Measurements from ENCODE around the gene PLXNB2.
A peak's percentile ranks its signal among the peaks of the same experiment; 100 is the strongest.

Gene PLXNB2

GRCh38 chr22:50269970-50270665 is 37.3 kb downstream of the PLXNB2 start, which contains the start of gene MAPK11:
Gene MAPK11 (minus strand): TSS chr22:50270380. CDS start chr22:50270292, 88 bp downstream.
- no peak within 1 kb of the TSS for H3K27ac ChIP-seq (ENCODE audit: low read depth, low read length, severe bottlenecking)
- H3K36me3 ChIP-seq (ENCODE audit: control insufficient read depth, insufficient read depth, low read length), result peaks cover 7% of the 10 kb centered on the region
- H3K4me1 ChIP-seq (ENCODE audit: control insufficient read depth, insufficient read depth, low read length, poor library complexity, severe bottlenecking), result peaks cover 18% of the 10 kb centered on the region
- peaks cover 6% of the 10 kb centered on the region for H3K9me3 ChIP-seq (ENCODE audit: control insufficient read depth, low read length)
- H3K4me3 ChIP-seq (ENCODE audit: extremely low read depth, insufficient read depth, low read length, poor library complexity, severe bottlenecking), result peak within 1 kb of the TSS; percentile 37
- WGBS, 2 experiments (ENCODE audit: insufficient coverage in 2 of 2), result 2% methylated on average over 36 to 41 of the region's 92 CpGs

GRCh38 chr22:50269573-50269969 is 37.9 kb downstream of the PLXNB2 start:
- WGBS, 2 experiments (ENCODE audit: insufficient coverage in 2 of 2), result 19 to 23% methylated on average over 13 to 14 of the region's 18 CpGs
- Histone ChIP-seq H3K36me3 (ENCODE audit: control insufficient read depth, insufficient read depth, low read length) (peaks cover 5% of the 10 kb centered on the region), H3K9me3 (ENCODE audit: control insufficient read depth, low read length) (peaks cover 6% of the 10 kb centered on the region), H3K4me3 (ENCODE audit: extremely low read depth, insufficient read depth, low read length, poor library complexity, severe bottlenecking) (peak overlapping the region; percentile 31), H3K27ac (ENCODE audit: low read depth, low read length, severe bottlenecking) (no peak overlapping the region), H3K4me1 (ENCODE audit: control insufficient read depth, insufficient read depth, low read length, poor library complexity, severe bottlenecking) (peaks cover 18% of the 10 kb centered on the region)

- Histone ChIP-seq H3K4me1 (ENCODE audit: control insufficient read depth, insufficient read depth, low read length, poor library complexity, severe bottlenecking) (peaks cover 18% of the 10 kb centered on the region), H3K27ac (ENCODE audit: low read depth, low read length, severe bottlenecking) (no peak overlapping the region), H3K36me3 (ENCODE audit: control insufficient read depth, insufficient read depth, low read length) (no peaks in the 10 kb centered on the region), H3K4me3 (ENCODE audit: extremely low read depth, insufficient read depth, low read length, poor library complexity, severe bottlenecking) (no peak overlapping the region), H3K9me3 (ENCODE audit: control insufficient read depth, low read length) (peaks cover 6% of the 10 kb centered on the region)
- WGBS, 2 experiments (ENCODE audit: insufficient coverage in 2 of 2), result 78 to 93% methylated on average over 8 to 9 of the region's 9 CpGs
These were observed 38.8 kb downstream of the PLXNB2 start for GRCh38 chr22:50268655-50269113.

GRCh38 chr22:50267591-50268390 is 39.7 kb downstream of the PLXNB2 start:
- H3K36me3 ChIP-seq (ENCODE audit: control insufficient read depth, insufficient read depth, low read length), result no peaks in the 10 kb centered on the region
- 54 to 56% methylated on average over 30 to 57 of the region's 75 CpGs for WGBS, 2 experiments (ENCODE audit: insufficient coverage in 2 of 2)
- no peak overlapping the region for H3K4me3 ChIP-seq (ENCODE audit: extremely low read depth, insufficient read depth, low read length, poor library complexity, severe bottlenecking)
- peaks cover 6% of the 10 kb centered on the region for H3K9me3 ChIP-seq (ENCODE audit: control insufficient read depth, low read length)
- H3K27ac ChIP-seq (ENCODE audit: low read depth, low read length, severe bottlenecking), result no peak overlapping the region
- H3K4me1 ChIP-seq (ENCODE audit: control insufficient read depth, insufficient read depth, low read length, poor library complexity, severe bottlenecking), result peaks cover 20% of the 10 kb centered on the region

GRCh38 chr22:50266994-50267393 is 40.5 kb downstream of the PLXNB2 start:
- Histone ChIP-seq H3K4me3 (ENCODE audit: extremely low read depth, insufficient read depth, low read length, poor library complexity, severe bottlenecking) (no peak overlapping the region), H3K36me3 (ENCODE audit: control insufficient read depth, insufficient read depth, low read length) (no peaks in the 10 kb centered on the region), H3K4me1 (ENCODE audit: control insufficient read depth, insufficient read depth, low read length, poor library complexity, severe bottlenecking) (peaks cover 16% of the 10 kb centered on the region), H3K27ac (ENCODE audit: low read depth, low read length, severe bottlenecking) (no peak overlapping the region), H3K9me3 (ENCODE audit: control insufficient read depth, low read length) (peaks cover 6% of the 10 kb centered on the region)
- WGBS, 2 experiments (ENCODE audit: insufficient coverage in 2 of 2), result 84 to 91% methylated on average over 29 to 37 of the region's 37 CpGs

GRCh38 chr22:50264946-50265669 is 42.3 kb downstream of the PLXNB2 start:
- peaks cover 6% of the 10 kb centered on the region for H3K9me3 ChIP-seq (ENCODE audit: control insufficient read depth, low read length)
- no peak overlapping the region for H3K4me3 ChIP-seq (ENCODE audit: extremely low read depth, insufficient read depth, low read length, poor library complexity, severe bottlenecking)
- H3K36me3 ChIP-seq (ENCODE audit: control insufficient read depth, insufficient read depth, low read length), result no peaks in the 10 kb centered on the region
- H3K27ac ChIP-seq (ENCODE audit: low read depth, low read length, severe bottlenecking), result no peak overlapping the region
- 86 to 91% methylated on average over 12 to 13 of the region's 15 CpGs for WGBS, 2 experiments (ENCODE audit: insufficient coverage in 2 of 2)
- peaks cover 9% of the 10 kb centered on the region for H3K4me1 ChIP-seq (ENCODE audit: control insufficient read depth, insufficient read depth, low read length, poor library complexity, severe bottlenecking)

GRCh38 chr22:50264104-50264745 is 43.2 kb downstream of the PLXNB2 start:
- peaks cover 6% of the 10 kb centered on the region for H3K9me3 ChIP-seq (ENCODE audit: control insufficient read depth, low read length)
- H3K4me3 ChIP-seq (ENCODE audit: extremely low read depth, insufficient read depth, low read length, poor library complexity, severe bottlenecking), result no peak overlapping the region
- WGBS, 2 experiments (ENCODE audit: insufficient coverage in 2 of 2), result 84 to 95% methylated on average over 11 to 14 of the region's 15 CpGs
- no peaks in the 10 kb centered on the region for H3K36me3 ChIP-seq (ENCODE audit: control insufficient read depth, insufficient read depth, low read length)
- peaks cover 5% of the 10 kb centered on the region for H3K4me1 ChIP-seq (ENCODE audit: control insufficient read depth, insufficient read depth, low read length, poor library complexity, severe bottlenecking)
- no peak overlapping the region for H3K27ac ChIP-seq (ENCODE audit: low read depth, low read length, severe bottlenecking)

- 84 to 92% methylated on average over 5 to 6 of the region's 9 CpGs for WGBS, 2 experiments (ENCODE audit: insufficient coverage in 2 of 2)
- H3K36me3 ChIP-seq (ENCODE audit: control insufficient read depth, insufficient read depth, low read length), result peaks cover under 1% of the 10 kb centered on the region
- H3K9me3 ChIP-seq (ENCODE audit: control insufficient read depth, low read length), result peaks cover 6% of the 10 kb centered on the region
- no peak overlapping the region for H3K4me3 ChIP-seq (ENCODE audit: extremely low read depth, insufficient read depth, low read length, poor library complexity, severe bottlenecking)
- H3K27ac ChIP-seq (ENCODE audit: low read depth, low read length, severe bottlenecking), result no peak overlapping the region
- peaks cover 5% of the 10 kb centered on the region for H3K4me1 ChIP-seq (ENCODE audit: control insufficient read depth, insufficient read depth, low read length, poor library complexity, severe bottlenecking)
These were observed 44.4 kb downstream of the PLXNB2 start for GRCh38 chr22:50262973-50263617.

GRCh38 chr22:50262460-50262911 is 45.0 kb downstream of the PLXNB2 start:
- Histone ChIP-seq H3K9me3 (ENCODE audit: control insufficient read depth, low read length) (peaks cover 6% of the 10 kb centered on the region), H3K36me3 (ENCODE audit: control insufficient read depth, insufficient read depth, low read length) (peaks cover 7% of the 10 kb centered on the region), H3K27ac (ENCODE audit: low read depth, low read length, severe bottlenecking) (no peak overlapping the region), H3K4me1 (ENCODE audit: control insufficient read depth, insufficient read depth, low read length, poor library complexity, severe bottlenecking) (peaks cover 5% of the 10 kb centered on the region), H3K4me3 (ENCODE audit: extremely low read depth, insufficient read depth, low read length, poor library complexity, severe bottlenecking) (peak overlapping the region; percentile 52)
- WGBS, 2 experiments (ENCODE audit: insufficient coverage in 2 of 2), result 73 to 80% methylated on average over 7 of the region's 7 CpGs

All from mesodermal cell (in vitro differentiated cells).